Dermis microvascular lymphatic vessel endothelial cell (primary cell): ENCODE measurements around the gene ANKRD11. TPM values are rescaled to one million over a fixed set of nuclear protein-coding genes. Genes with fewer than 3 reads are reported as not detected.
"Not testable (repeated sequence)": the region's sequence is repeated elsewhere in the genome, so short reads cannot be mapped to it uniquely, and the experiment has no call there.

ENCODE experiments used
- DNase-seq, 2 donors: peaks; one replicate each; pipeline versions ENCODE4 v3.0.0 to v3.0.0-alpha.2; 2010; ENCODE audit warnings: low read depth in 2 of 2
- total RNA-seq: library from RNA; depleted of rRNA; stranded (reverse); fragments of >200 nt; gene quantifications from 2 replicates; pipeline ENCODE4 v1.2.1, GENCODE V29; 2014

The ANKRD11 gene
- total RNA-seq, 1 donor from 2014 or later: 33.1 TPM

GRCh38 chr16:89333401-89334001 lies 156.9 kb downstream of the ANKRD11 start:
- DNase-seq: peak; percentile 86 to 90

GRCh38 chr16:89332902-89333245 lies 157.5 kb downstream of the ANKRD11 start:
- DNase-seq: no peak

DNA sequence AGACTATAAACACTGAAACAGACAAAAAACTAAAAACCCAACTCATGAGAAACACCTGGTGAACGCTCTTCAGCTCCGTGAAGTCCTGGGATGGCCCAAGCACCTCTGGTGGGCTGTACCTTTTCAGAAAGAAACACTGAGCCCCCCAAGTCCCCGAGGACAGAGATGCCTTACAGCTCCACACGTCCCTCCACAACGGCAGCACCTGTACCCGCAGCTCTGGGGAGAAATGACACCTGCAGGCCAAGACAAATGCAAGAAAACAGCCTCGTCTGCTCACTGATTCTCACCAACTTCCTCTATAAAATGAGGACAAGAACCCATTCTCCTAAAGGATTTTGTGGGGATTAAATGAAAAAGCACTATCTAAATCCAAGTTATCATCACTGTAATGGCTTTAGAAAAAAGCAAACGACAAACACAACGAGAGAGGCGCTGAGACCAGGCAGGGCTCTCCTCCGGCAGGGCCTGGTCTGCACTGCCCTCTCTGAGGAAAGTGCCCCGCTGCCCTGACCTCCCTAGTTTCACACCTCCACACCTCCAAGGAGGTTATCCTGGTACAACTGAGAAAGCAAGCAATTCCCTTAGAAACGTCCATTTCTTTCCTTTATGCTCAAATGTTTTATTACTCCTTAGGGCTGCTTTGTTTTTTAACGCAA lies 158.0 kb downstream of the ANKRD11 start:
- DNase-seq: no peak

DNA sequence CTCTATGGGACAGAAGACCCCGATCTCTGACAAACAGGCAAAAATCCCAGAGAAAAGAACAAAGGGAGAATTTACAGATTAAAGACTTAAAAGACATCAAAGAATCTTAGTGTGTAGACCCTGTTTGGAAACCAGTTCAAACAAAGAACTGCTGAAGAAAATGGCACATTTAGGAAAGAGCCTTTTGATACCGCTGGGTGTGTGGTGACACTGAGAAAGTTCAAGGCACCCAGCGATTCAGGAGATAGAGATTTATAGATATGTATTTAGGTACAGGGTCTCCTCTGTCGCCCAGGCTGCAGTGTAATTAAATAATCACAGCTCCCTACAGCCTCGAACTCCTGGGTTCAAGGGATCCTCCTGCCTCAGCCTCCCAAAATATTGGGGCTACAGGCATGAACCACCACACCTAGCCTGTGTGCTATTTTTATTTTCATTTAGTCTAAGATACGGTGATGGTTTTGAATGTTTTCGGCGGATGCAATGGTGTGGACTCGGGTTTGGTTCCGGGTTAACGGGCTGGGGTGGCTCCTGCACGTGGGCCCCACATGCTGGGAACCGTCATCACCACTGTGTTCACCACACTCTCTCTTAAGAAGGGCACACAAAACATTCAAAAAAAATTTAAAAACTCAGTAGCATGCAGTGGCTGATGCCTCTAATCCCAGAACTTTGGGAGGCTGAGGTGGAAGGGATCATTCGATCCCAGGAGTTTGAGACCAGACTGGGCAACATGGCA lies 158.8 kb downstream of the ANKRD11 start:
- DNase-seq: no peak

DNA sequence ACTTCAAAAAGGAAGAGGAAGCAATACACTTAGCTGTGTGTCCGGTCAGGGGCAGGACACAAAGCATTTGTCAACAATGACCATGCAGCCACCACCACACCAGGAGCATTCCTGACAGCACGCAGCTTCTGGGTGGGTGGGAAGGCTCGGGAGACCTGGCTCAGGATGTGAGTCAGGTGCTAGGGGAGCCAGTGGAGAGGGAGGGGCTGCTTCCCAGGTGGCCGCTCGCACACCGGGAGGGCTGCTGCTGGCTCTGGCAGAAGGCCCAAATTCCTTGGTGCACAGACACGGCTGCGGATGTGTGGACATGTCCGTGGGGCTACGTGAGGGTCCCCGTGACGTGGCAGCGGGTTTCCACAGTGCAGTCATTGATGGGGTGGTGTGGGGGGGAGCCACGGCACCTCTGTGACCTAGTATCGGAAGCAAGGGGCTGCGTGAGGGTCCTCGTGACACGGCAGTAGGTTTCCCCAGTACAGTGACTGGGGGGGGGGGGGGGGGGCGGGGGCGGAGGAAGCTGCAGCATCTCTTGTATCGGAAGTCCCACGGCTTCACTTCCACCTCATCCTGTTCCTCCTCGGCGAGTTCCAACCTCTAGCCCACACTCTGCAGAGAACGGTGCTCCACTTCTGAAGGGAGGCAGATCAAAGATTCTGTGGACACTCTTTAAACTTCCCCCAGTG lies 160.0 kb downstream of the ANKRD11 start:
- peak; percentile 87 to 93 for DNase-seq

DNA sequence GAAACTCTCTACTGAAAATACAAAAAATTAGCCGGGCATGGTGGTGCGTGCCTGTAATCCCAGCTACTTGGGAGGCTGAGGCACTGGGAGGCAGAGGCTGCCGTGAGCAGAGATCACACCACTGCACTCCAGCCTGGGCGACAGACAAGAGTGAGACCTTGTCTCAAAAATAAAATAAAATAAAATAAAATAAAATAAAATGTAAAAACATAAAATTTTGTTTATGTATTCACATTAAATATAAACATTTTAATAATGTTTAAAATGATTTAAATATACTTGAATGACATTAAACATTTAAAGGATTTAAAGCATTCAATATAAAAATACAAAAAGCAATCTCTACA lies 160.6 kb downstream of the ANKRD11 start:
- DNase-seq: not testable (repeated sequence)

- DNase-seq: not testable (repeated sequence)
Measured at GRCh38 chr16:89328412-89329400, 161.7 kb downstream of the ANKRD11 start.

- DNase-seq: no peak
Measured at GRCh38 chr16:89326721-89327120, 163.6 kb downstream of the ANKRD11 start.

- DNase-seq: peak; percentile 86 to 94
Measured at GRCh38 chr16:89325861-89326471, 164.4 kb downstream of the ANKRD11 start.

GRCh38 chr16:89324056-89325010 lies 166.0 kb downstream of the ANKRD11 start:
- peak in 1 of 2 donors; percentile 47 for DNase-seq

DNA sequence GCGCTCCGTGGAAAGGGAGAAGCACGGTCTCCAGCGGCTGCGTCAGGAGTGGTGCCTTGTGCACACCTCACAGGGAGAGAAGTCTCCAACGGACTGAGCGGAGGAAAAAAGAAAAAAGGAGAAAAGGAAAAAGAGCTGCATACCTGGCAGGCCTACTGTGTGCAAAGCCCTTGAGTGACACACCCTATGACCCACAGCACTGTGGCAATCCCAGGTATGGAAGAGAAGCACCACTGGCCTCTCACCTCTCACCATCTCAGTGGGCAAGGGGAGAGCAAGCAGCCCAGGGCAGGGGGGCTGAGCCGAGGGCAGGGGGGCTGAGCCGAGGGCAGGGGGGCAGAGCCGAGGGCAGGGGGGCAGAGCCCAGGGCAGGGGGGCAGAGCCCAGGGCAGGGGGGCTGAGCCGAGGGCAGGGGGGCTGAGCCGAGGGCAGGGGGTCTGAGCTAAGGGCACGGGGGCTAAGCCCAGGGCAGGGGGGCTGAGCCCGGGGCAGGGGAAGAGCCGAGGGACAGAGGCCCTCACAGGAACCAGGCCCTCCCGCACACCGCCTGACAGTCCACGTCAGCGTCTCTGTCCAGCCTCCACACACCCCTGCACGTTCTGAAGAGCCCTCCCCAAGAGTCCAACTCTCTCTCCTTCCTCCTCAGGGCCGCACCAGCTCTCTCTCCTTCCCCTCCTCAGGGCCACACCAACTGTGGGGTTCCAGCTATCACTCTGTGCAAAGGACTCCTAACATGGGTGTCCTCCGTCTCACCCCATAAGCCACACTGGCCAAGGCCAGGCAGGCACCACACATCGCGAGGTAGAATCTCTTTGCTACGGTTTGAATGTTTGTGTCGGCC lies 167.0 kb downstream of the ANKRD11 start:
- no peak for DNase-seq

DNA sequence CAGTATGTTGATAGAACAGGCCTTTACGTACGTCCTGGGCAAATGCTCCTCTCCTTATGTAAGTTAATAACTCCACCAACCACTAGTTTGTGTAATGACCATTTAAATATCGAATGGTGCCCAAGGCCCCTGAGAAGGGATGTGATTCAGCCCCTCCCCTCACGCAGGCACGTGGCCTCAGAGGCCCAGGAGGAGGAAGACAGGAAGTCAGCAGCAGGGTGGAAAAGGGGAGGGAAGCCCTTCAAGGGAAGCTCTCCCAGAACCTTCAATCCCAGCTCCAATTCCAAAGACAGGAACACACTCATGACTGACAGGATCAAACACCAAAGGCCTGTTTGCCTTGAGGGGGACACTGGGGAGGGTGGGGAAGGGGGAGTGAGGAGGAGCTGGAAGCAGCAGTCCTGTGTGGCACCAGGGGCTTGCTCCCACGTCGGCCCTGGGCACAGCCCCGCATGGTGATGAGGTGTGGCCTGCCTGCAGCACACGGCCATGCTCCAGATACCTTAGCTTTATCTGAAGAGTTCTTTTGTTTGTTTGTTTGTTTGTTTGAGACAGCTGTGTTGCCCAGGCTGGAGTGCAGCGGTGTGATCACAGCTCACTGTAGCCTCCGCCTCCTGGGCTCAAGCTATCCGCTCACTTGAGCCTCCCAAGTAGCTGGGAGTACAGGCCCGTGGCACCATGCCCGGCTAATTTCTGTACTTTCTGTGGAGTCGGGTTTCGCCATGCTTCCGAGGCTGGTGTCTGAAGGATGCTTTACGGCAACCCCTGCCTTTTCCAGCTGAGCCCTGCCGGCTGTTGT lies 167.8 kb downstream of the ANKRD11 start:
- DNase-seq: peak in 1 of 2 donors; percentile 70

DNA sequence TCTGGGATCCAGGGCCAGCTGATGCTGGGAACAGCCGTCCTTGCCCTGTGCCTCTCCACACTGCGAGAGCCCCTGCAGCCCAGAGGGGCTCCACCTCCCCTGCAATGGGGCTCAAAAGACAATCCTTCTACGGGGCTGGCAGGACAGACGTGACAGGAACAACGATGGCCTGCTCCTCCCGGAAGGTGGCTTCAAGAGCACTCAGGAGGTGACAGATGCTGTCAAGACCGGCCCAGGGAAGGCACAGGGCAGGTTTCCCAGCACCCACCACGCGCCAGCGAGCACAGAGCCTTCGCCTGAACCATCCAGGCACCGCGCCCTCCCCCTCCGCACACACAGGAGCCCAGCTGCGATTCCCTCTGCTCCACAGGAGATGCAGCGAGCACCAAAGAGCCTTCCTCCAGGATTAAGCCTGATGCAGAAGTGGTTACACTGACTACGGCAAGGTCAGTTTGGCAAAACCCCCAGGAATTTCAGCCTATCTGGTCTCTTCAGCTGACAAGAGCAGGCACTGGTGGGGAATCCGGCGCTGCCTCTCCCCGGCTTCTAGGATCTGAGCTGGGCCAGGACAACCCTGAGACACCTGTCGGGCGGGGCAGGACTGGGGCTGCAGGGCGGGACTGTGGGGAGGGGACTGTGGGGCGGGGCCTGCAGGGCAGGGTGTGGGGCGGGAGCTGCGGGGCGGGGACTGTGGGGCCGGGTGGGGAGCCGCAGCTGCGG lies 169.4 kb downstream of the ANKRD11 start:
- no peak for DNase-seq

DNA sequence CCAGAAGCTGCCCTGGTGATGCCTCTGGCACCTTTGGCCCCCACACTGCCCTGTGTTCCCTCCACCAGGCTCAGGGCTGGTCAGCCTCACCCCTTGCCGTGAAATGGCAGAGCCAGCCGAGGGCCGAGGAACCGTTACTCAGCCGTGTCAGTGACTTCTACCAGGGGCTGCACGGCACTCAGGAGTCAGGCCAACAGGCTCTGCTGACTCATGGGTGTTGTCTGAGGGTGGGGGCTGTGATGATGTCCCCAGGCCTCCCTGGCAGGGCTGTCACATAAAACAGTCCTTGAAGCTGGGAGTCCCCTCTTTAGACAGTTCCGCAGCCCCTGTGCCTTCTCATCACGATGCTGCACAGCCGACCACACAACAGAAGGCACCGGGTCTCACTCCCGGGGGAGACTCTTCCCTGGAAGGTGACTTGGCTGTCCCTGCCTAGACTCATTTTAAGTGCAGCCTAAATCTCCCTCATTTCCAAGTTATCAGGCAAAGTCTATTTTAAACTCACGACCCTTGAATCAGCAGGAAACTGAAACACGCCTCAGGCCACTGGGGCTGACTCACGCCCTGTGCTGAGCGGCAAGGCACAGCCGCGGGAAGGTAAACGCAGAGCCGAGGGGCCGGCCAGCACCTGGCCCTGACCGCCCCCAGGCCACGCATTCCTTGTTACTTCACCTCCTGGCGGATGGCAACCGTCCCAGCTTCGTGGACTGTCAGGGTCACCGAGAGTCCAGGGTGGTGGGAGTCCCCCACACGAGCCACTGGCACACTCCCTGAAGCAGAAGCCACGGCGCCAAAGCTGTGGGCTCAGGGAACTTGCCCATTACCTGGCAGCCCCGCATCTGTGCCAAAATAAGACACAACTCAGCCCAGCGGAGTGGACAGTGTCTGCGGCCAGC lies 170.2 kb downstream of the ANKRD11 start:
- peak in 1 of 2 donors; percentile 90 for DNase-seq

DNA sequence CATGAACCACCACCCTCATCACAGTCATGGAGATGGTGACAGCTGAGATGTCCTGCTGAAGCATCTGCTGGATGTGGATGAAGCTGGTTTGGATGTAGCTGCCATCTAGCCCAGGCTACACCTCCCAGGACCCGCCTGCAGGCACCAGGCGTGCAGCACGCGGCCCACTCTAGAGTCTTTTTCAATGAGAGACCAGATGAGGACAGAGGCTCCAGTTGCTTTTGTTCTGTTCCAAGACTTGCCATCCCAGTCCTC lies 170.8 kb downstream of the ANKRD11 start:
- DNase-seq: no peak
